B cell (primary cell): ENCODE results near the gene SRP14. TPM values are rescaled to one million over a fixed set of nuclear protein-coding genes. Genes with fewer than 3 reads are reported as not detected.

ENCODE experiments used
- ATAC-seq: fragments of 200-7000 bp; cut with Tn5 transposase; one replicate; pipeline ENCODE4 v1.10.0; 2021; ENCODE audit warnings: low read depth, mild to moderate bottlenecking, moderate number of reproducible peaks, moderate library complexity
- CTCF ChIA-PET: fragments of 350-600 bp; sonication (Branson Sonifier 250); formaldehyde crosslinking; loops from one replicate; lab custom pipeline; 2021; ENCODE audit warnings: antibody characterized with exemption, inconsistent platforms; lab: Charles Lee
- POLR2A ChIA-PET: fragments of 350-600 bp; sonication (Branson Sonifier 250); formaldehyde crosslinking; loops from one replicate; lab custom pipeline; 2021; ENCODE audit warnings: antibody characterized with exemption; lab: Charles Lee
- DNase-seq: peaks from one replicate; pipeline ENCODE4 v3.0.0; 2013
- H2AFZ ChIP-seq: 2 replicates; pipeline ENCODE4 v1.6.1; 2012; ENCODE audit warnings: mild to moderate bottlenecking, low read depth, low read length; ENCODE audit not compliant: insufficient read depth, poor library complexity, severe bottlenecking
- H3K27ac ChIP-seq, 2 donors: 1 replicate in 1 of 2; 2 replicates in 1 of 2; pipeline ENCODE4 v1.5.1; 2012 to 2013; ENCODE audit warnings: low read length in 2 of 2, mild to moderate bottlenecking in 2 of 2, moderate library complexity in 1 of 2
- H3K27me3 ChIP-seq, 4 experiments: fragments of 200-600 bp in 1 of 4; sonication (generic) in 1 of 4; replicated peaks in 1 of 4; 1 replicate in 2 of 4; 2 replicates in 2 of 4; pipeline versions ENCODE4 v1.6.1 to v1.7.0; 2013 to 2016; ENCODE audit warnings: low read length in 3 of 4, mild to moderate bottlenecking in 2 of 4, mixed read lengths in 1 of 4, moderate library complexity in 1 of 4; ENCODE audit not compliant: insufficient read depth in 4 of 4, control insufficient read depth in 3 of 4; ENCODE audit errors: control extremely low read depth in 1 of 4
- H3K36me3 ChIP-seq, 2 experiments: replicated peaks in 1 of 2; 1 replicate in 1 of 2; 2 replicates in 1 of 2; pipeline versions ENCODE4 v1.6.1 to v1.7.1; 2013; ENCODE audit warnings: low read length in 1 of 2; ENCODE audit not compliant: insufficient read depth in 2 of 2, control insufficient read depth in 1 of 2; ENCODE audit errors: control extremely low read depth in 1 of 2, extremely low read depth in 1 of 2
- H3K4me1 ChIP-seq, 2 donors: fragments of 200-600 bp in 1 of 2; sonication (generic) in 1 of 2; 1 replicate in 1 of 2; 2 replicates in 1 of 2; pipeline versions ENCODE4 v1.5.1 to v1.6.1; 2013 to 2017; ENCODE audit warnings: low read length in 2 of 2; ENCODE audit not compliant: control insufficient read depth in 2 of 2, insufficient read depth in 2 of 2
- H3K4me2 ChIP-seq: replicated peaks from 2 replicates; pipeline ENCODE3; 2012; ENCODE audit warnings: mild to moderate bottlenecking, low read depth, low read length; ENCODE audit not compliant: poor library complexity, severe bottlenecking
- H3K4me3 ChIP-seq, 5 experiments: fragments of 200-600 bp in 1 of 5; sonication (generic) in 1 of 5; 1 replicate in 3 of 5; 2 replicates in 2 of 5; pipeline versions ENCODE4 v1.5.1 to v1.7.0; 2011 to 2016; ENCODE audit warnings: low read length in 4 of 5, mild to moderate bottlenecking in 4 of 5, low read depth in 2 of 5, control low read depth in 1 of 5, moderate library complexity in 1 of 5; ENCODE audit not compliant: insufficient read depth in 1 of 5; ENCODE audit errors: control extremely low read depth in 1 of 5, extremely low read depth in 1 of 5
- H3K79me2 ChIP-seq: fragments of 200-600 bp; sonication (generic); one replicate; pipeline ENCODE4 v1.6.0; 2016; ENCODE audit warnings: low read length; ENCODE audit not compliant: control insufficient read depth, insufficient read depth
- H3K9ac ChIP-seq: fragments of 200-600 bp; sonication (generic); 2 replicates; pipeline ENCODE4 v1.6.1; 2017; ENCODE audit warnings: mild to moderate bottlenecking, low read length, moderate library complexity
- H3K9me3 ChIP-seq, 3 donors: one replicate each; pipeline versions ENCODE4 v1.6.1 to v1.7.1; 2013; ENCODE audit warnings: low read length in 2 of 3; ENCODE audit not compliant: control insufficient read depth in 2 of 3, insufficient read depth in 1 of 3; ENCODE audit errors: control extremely low read depth in 1 of 3
- H4K20me1 ChIP-seq: 2 replicates; pipeline ENCODE4 v1.6.0; 2012; ENCODE audit warnings: mild to moderate bottlenecking, low read length; ENCODE audit not compliant: insufficient read depth, control insufficient read depth, poor library complexity, severe bottlenecking
- H3K27ac Mint-ChIP-seq: one replicate; pipeline ENCODE4 v1.8.0; 2021; ENCODE audit warnings: mixed read lengths
- H3K27me3 Mint-ChIP-seq: one replicate; pipeline ENCODE4 v1.8.0; 2021; ENCODE audit warnings: mixed read lengths
- H3K4me1 Mint-ChIP-seq: one replicate; pipeline ENCODE4 v1.8.0; 2021; ENCODE audit warnings: mixed read lengths
- H3K4me3 Mint-ChIP-seq: one replicate; pipeline ENCODE4 v1.8.0; 2021; ENCODE audit warnings: mixed read lengths
- H3K9me3 Mint-ChIP-seq: one replicate; pipeline ENCODE4 v1.8.0; 2022; ENCODE audit warnings: mixed read lengths; ENCODE audit not compliant: insufficient read depth
- EZH2 ChIP-seq: IDR thresholded peaks from 2 replicates; pipeline ENCODE4 v1.6.1; 2012; ENCODE audit warnings: borderline replicate concordance, low read depth, mild to moderate bottlenecking, moderate library complexity, low read length; ENCODE audit not compliant: insufficient read depth, poor library complexity, severe bottlenecking
- WGBS: methylation state at CpG from one replicate; pipeline ENCODE4 v1.1.5; 2013; ENCODE audit warnings: missing lambda C conversion rate; ENCODE audit not compliant: insufficient coverage; 5-methylcytosine and 5-hydroxymethylcytosine counted together
- intact Hi-C: fragments of 100-400 bp; cut with micrococcal nuclease; formaldehyde crosslinking; loops from one replicate; pipeline ENCODE4 v1.10.0; 2022
- polyA plus RNA-seq: library from polyadenylated mRNA; depleted of rRNA; stranded (reverse); fragments of >200 nt; gene quantifications from 2 replicates; pipeline ENCODE4 v1.2.3, GENCODE V29; 2012
- total RNA-seq, 2 donors: library from RNA; stranded (reverse); fragments of 120-200 nt in 1 of 2; gene quantifications; 1 replicate in 1 of 2; 2 replicates in 1 of 2; pipeline versions ENCODE4 v1.2.3 to v1.2.4, GENCODE V29; 2013 to 2022
- TF ChIP-seq, protein P1 (sequence below): fragments of 200-600 bp; IDR thresholded peaks from one replicate; pipeline ENCODE4 v1.8.0; 2022; ENCODE audit warnings: antibody characterized with exemption, mild to moderate bottlenecking

The SRP14 gene
- total and polyA plus RNA-seq, 2 donors (not counting 1 experiment from before 2014, with no cell fraction given) = 120 to 131 TPM

DNA sequence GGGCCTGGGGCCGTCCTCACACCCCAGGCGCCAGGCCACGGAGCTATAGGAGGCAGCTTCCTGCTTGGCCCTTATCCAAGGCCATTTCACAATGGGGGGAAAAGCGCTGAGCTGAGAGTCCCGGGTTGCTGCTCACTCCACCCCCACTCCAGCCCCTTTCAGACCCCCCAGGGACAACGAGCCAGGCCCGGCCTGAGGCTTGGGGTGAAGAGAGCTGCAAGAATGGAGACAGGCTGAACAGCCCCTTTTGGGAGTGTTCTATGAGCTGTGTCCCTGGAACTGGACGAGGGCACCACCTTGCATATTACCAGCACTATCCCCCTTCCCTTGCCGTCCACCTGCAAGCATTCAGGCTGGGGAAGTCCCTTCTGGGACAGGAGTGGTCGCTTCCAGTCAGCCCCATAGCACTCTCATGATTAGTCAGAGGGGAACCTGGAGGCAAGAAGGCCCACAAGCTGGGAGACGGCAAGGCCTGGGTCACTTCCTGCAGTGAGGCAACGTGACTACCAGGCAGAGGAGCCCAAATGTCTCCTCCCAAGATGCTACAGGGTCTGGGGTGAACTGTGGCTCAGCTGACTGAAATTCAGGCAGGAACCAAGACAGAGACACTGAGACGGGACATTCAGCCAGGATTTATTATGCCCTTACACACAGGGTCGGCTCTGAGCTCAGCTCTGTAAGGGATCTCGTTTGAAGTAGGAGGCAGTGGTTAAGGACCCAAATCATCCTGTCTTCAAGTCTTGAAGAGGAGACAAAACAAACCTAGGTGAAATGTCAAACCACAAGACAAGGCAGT, 8.6 kb upstream of the SRP14 start:
- no peak overlapping the region for H3K4me3 ChIP-seq
- WGBS = 16% methylated on average over 10 of the region's 15 CpGs

More for the DNA sequence above, 8.6 kb upstream of the SRP14 start:
- Histone ChIP-seq H4K20me1 (no peaks in the 10 kb centered on the region), H3K4me1 (peaks cover 59 to 66% of the 10 kb centered on the region in 2 donors), H3K9me3 (no peaks in the 10 kb centered on the region), H3K4me2 (peak overlapping the region; percentile 53), H3K36me3 (no peaks in the 10 kb centered on the region), H3K27me3 (no peaks in the 10 kb centered on the region), H2AFZ (peak overlapping the region; percentile 55), H3K79me2 (peaks cover 18% of the 10 kb centered on the region), H3K9ac (no peak overlapping the region), H3K27ac (peak overlapping the region; percentile 52 to 56)
- Mint-ChIP-seq H3K9me3 (no peaks in the 10 kb centered on the region), H3K4me3 (peak overlapping the region; percentile 57), H3K27ac (peak overlapping the region; percentile 84), H3K27me3 (no peaks in the 10 kb centered on the region), H3K4me1 (peaks cover 66% of the 10 kb centered on the region)
- intact Hi-C loops = loop anchor here (5.0 kb wide), 1 partner anchor 275 kb away; the partner anchor contains the start of gene INAFM2
- ATAC-seq = peak; percentile 15
- peak; percentile 64 for DNase-seq
- TF ChIP-seq, protein P1, sequence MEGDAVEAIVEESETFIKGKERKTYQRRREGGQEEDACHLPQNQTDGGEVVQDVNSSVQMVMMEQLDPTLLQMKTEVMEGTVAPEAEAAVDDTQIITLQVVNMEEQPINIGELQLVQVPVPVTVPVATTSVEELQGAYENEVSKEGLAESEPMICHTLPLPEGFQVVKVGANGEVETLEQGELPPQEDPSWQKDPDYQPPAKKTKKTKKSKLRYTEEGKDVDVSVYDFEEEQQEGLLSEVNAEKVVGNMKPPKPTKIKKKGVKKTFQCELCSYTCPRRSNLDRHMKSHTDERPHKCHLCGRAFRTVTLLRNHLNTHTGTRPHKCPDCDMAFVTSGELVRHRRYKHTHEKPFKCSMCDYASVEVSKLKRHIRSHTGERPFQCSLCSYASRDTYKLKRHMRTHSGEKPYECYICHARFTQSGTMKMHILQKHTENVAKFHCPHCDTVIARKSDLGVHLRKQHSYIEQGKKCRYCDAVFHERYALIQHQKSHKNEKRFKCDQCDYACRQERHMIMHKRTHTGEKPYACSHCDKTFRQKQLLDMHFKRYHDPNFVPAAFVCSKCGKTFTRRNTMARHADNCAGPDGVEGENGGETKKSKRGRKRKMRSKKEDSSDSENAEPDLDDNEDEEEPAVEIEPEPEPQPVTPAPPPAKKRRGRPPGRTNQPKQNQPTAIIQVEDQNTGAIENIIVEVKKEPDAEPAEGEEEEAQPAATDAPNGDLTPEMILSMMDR = no peak
- no peak for TF ChIP-seq EZH2
- POLR2A ChIA-PET = interaction anchor here (0.7 to 8.4 kb wide), 16 partner anchors 9 to 55 kb away, joined by 3 to 324 read pairs (median 3); partner anchors contain the start of genes BMF and SRP14
- CTCF ChIA-PET = interaction anchor here (0.6 to 16.5 kb wide), 16 partner anchors 11 to 236 kb away, joined by 3 to 934 read pairs (median 6); partner anchors contain the start of genes ANKRD63, BMF and BUB1B
